ENCODE measurements around the gene SMAD6. TPM values are rescaled to one million over a fixed set of nuclear protein-coding genes. Genes with fewer than 3 reads are reported as not detected.

The SMAD6 gene
- total and polyA plus RNA-seq, 10 of the 15 experiments (the other 5 are each of a cell fraction or from before 2014, with no cell fraction given), result under 0.01 to 0.10 (median 0.03) TPM; not detected in 7

- in situ Hi-C loops (cut with MboI), result no loop called here
- intact Hi-C loops (cut with micrococcal nuclease; ENCODE audit: unreplicated experiment), result no loop called here
These were observed 14.0 kb downstream of the SMAD6 start for GRCh38 chr15:66715720-66716655.

More at GRCh38 chr15:66715720-66716655, 14.0 kb downstream of the SMAD6 start:
- RAD21 ChIA-PET (ENCODE audit: unreplicated experiment), result no interaction called here
- no peak for TF ChIP-seq MAX (IDR thresholded peaks at IDR 0.05; ENCODE audit: low read depth, low read length)
- no peak for TF ChIP-seq TCF12 (IDR thresholded peaks at IDR 0.05; ENCODE audit: low read depth, low read length)
- no peak for TF ChIP-seq YY1 (IDR thresholded peaks at IDR 0.05; ENCODE audit: low read depth, low read length)
- no peak for TF ChIP-seq MTA3 (IDR thresholded peaks at IDR 0.05; ENCODE audit: borderline replicate concordance, low read length)
- no peak for TF ChIP-seq BRCA1 (IDR thresholded peaks at IDR 0.05; ENCODE audit: low read depth, low read length)
- no peak for TF ChIP-seq E4F1 (IDR thresholded peaks at IDR 0.05; ENCODE audit: borderline replicate concordance, partially characterized antibody)
- no peak for TF ChIP-seq RAD51 (IDR thresholded peaks at IDR 0.05)
- TF ChIP-seq CREB1 (IDR thresholded peaks at IDR 0.05; ENCODE audit: low read depth), result no peak
- Histone ChIP-seq H3K27me3 (replicated peaks in 1 of 2; ENCODE audit: control insufficient read depth in 2 of 2, insufficient read depth in 2 of 2, low read length in 1 of 2) (peaks cover 0 to 1% of the 10 kb centered on the region in 2 experiments; a peak in 2 of 4 replicates), H3K36me3 (ENCODE audit: control insufficient read depth in 2 of 2, insufficient read depth in 2 of 2, low read length in 1 of 2) (no peaks in the 10 kb centered on the region), H3K9me3 (replicated peaks; ENCODE audit: control insufficient read depth, insufficient read depth, low read length) (no peaks in the 10 kb centered on the region), H4K20me1 (ENCODE audit: control insufficient read depth, insufficient read depth) (no peaks in the 10 kb centered on the region), H3K9ac (ENCODE audit: control insufficient read depth, insufficient read depth, low read length) (no peak overlapping the region), H3K4me3 (no peak overlapping the region), H2AFZ (ENCODE audit: control insufficient read depth, low read depth, low read length) (no peak overlapping the region), H3K79me2 (ENCODE audit: control insufficient read depth, insufficient read depth, low read length) (no peaks in the 10 kb centered on the region), H3K4me1 (ENCODE audit: control insufficient read depth, insufficient read depth, low read length) (peaks cover 16% of the 10 kb centered on the region), H3K27ac (ENCODE audit: control insufficient read depth, insufficient read depth) (no peak overlapping the region), H3K4me2 (ENCODE audit: control insufficient read depth, insufficient read depth) (no peak overlapping the region)
- CTCF ChIA-PET, result interaction anchor here (0.6 to 1.9 kb wide), 5 partner anchors 8 to 198 kb away, joined by 3 to 9 read pairs (median 3); no protein-coding TSS in a partner anchor
- WGBS (ENCODE audit: insufficient coverage, insufficient replicate concordance, low lambda C conversion rate, missing lambda C conversion rate), result 66% methylated on average over 14 of the region's 15 CpGs
- DNase-seq (ENCODE audit: low read depth, low spot score) (no peak), FAIRE-seq (no peak), ATAC-seq (no peak)
- SMC1A ChIA-PET (ENCODE audit: uncharacterized antibody, unreplicated experiment), result interaction anchor here (0.6 to 2.0 kb wide), 3 partner anchors 15 to 322 kb away, joined by 3 to 5 read pairs (median 5); no protein-coding TSS in a partner anchor
- POLR2A ChIA-PET, result no interaction called here
- BruUV-seq (replicated peaks), result no TSS peak

Data from GM12878 (cell line).